ENCODE data around the gene ATG2A.

The ATG2A gene

DNA sequence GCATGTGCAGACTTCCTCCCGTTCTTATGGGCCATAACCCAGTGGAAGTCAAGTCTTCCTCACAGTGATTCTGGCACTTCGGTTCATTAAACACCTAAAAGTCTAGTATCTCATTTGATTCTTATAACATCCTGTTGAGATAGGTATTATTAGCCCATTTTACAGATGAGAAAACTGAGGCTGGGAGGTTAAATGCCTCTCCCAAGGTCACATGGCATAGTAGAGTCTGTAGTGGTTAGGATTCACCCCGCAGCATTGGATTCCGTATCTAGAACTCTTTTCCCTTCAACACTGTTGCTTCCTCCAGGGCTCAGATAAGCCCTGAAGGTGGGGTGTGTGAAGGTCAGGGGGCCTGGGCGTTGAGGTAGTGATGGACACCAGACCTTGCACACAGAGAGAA, 15.3 kb upstream of the ATG2A start:
- TF ChIP-seq, protein P1, sequence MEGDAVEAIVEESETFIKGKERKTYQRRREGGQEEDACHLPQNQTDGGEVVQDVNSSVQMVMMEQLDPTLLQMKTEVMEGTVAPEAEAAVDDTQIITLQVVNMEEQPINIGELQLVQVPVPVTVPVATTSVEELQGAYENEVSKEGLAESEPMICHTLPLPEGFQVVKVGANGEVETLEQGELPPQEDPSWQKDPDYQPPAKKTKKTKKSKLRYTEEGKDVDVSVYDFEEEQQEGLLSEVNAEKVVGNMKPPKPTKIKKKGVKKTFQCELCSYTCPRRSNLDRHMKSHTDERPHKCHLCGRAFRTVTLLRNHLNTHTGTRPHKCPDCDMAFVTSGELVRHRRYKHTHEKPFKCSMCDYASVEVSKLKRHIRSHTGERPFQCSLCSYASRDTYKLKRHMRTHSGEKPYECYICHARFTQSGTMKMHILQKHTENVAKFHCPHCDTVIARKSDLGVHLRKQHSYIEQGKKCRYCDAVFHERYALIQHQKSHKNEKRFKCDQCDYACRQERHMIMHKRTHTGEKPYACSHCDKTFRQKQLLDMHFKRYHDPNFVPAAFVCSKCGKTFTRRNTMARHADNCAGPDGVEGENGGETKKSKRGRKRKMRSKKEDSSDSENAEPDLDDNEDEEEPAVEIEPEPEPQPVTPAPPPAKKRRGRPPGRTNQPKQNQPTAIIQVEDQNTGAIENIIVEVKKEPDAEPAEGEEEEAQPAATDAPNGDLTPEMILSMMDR (IDR thresholded peaks at IDR 0.05): no peak

DNA sequence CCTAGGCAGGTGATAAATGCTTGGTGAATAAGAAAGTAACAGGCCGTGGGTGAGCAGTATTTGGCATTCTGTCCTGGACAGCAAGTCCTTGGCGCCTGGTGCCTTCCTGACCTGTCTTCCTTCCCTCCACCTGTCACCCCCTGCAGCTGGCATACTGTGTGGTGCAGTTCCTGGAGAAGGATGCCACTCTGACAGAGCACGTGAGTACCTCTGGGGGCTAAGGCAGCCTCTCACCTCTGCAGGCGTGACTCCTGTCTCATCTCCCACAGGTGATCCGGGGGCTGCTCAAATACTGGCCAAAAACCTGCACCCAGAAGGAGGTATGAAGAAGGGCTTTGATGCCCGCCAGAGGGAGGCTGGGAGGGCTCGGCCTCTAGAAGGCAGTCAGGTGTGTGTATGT, 14.3 kb upstream of the ATG2A start:
- TF ChIP-seq, protein P1 (IDR thresholded peaks at IDR 0.05): no peak
- H3K27ac ChIP-seq: no peak overlapping the region
- DNase-seq (ENCODE audit: low spot score): no peak
- no peak overlapping the region for H3K4me3 ChIP-seq

More for the DNA sequence above, 15.3 kb upstream of the ATG2A start:
- no peak for DNase-seq (ENCODE audit: low spot score)
- Histone ChIP-seq H3K27ac (no peak overlapping the region), H3K4me3 (no peak overlapping the region)

DNA sequence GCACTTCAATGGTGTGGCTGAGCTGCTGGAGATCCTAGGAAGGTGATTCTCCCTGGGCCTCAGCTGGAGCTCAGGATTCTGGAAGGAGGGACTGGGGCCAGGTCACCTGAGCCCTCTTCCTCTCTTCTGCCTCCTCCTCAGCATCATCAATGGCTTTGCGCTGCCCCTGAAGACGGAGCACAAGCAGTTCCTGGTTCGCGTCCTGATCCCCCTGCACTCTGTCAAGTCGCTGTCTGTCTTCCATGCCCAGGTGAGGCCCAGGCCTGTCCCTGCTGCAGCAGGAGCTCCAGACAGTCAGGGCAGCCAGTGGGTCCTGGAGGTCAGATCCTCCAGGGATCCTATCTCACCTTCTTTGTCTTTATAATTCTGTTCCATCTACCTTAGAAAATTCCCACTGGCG, 13.3 kb upstream of the ATG2A start:
- Histone ChIP-seq H3K27ac (no peak overlapping the region), H3K4me3 (no peak overlapping the region)
- TF ChIP-seq, protein P1 (IDR thresholded peaks at IDR 0.05): no peak
- DNase-seq (ENCODE audit: low spot score): no peak

DNA sequence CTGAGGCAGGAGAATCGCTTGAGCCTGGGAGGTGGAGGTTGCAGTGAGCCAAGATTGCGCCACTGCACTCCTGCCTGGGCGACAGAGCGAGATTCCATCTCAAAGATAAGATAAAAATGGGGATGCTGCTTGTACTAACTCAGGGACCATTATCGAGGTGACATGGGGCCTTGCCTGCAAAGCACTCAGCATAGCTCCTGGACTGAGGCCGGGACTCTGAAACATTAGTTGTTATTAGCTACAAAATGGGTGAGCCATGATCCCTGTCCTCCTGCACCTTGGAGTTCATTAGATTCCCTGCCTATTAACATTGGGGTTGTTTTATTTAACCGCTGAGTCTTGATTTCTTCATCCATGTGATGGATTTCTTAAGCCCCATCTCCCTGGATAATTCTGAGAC, 12.6 kb upstream of the ATG2A start:
- TF ChIP-seq, protein P1 (IDR thresholded peaks at IDR 0.05): no peak
- no peak overlapping the region for H3K4me3 ChIP-seq
- H3K27ac ChIP-seq: no peak overlapping the region
- no peak for DNase-seq (ENCODE audit: low spot score)

DNA sequence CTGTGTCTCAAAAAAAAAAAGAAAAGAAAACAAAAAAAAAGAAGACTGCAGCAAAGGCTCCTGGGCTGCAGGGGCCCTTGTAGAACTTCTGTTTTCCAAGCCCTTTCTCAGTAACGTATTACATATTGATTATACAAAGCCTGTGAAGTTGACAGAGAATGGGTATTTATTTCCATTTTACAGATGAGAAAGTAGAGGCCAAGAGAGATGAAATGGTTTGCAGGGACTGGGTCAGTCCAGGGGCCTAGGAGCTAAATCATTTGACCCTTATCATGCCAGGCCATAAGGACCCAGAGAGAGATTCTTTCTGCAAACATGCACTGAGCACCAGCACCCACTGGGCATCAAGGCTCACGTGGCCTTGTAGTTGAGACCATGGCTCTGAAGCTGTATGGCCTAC, 11.9 kb upstream of the ATG2A start:
- no peak overlapping the region for H3K4me3 ChIP-seq
- DNase-seq (ENCODE audit: low spot score): no peak
- TF ChIP-seq, protein P1 (IDR thresholded peaks at IDR 0.05): no peak
- no peak overlapping the region for H3K27ac ChIP-seq

DNA sequence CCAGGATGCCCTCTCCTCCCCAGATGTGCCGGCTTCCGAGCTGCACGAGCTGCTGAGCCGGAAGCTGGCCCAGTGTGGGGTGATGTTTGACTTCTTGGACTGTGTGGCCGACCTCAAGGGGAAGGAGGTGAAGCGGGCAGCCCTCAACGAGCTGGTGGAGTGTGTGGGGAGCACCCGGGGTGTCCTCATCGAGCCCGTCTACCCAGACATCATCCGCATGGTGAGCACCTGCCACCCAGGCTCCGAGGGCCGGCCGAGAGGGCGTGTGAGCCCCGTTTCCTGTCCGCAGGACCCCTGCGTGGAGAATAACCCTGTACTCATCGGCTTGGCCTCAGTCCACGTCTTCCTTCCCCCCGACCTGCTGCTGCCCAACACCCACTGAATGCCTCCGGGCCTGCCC, 9.7 kb upstream of the ATG2A start:
- no peak overlapping the region for H3K27ac ChIP-seq

More for the DNA sequence above, 9.7 kb upstream of the ATG2A start:
- H3K4me3 ChIP-seq: no peak overlapping the region
- TF ChIP-seq, protein P1 (IDR thresholded peaks at IDR 0.05): no peak
- DNase-seq (ENCODE audit: low spot score): no peak
